OCI-LY1 (cell line): ENCODE results near the gene LYRM2.

Source experiments
- H2AFZ ChIP-seq: fragments of 200-600 bp; sonication (generic), shearing (Covaris generic); 2 replicates; pipeline ENCODE4 v1.6.0; 2014; ENCODE audit warnings: antibody characterized with exemption, mild to moderate bottlenecking, low read length
- H3F3A ChIP-seq: fragments of 200-600 bp; sonication (generic), shearing (Covaris generic); 2 replicates; pipeline ENCODE4 v1.6.0; 2014; ENCODE audit warnings: mild to moderate bottlenecking, antibody characterized with exemption, low read length, moderate library complexity; ENCODE audit not compliant: insufficient read depth
- H3K27ac ChIP-seq: fragments of 200-600 bp; sonication (generic); 2 replicates; pipeline ENCODE4 v1.5.1; 2014; ENCODE audit warnings: low read length, mixed run types, mild to moderate bottlenecking, low read depth; ENCODE audit not compliant: poor library complexity, severe bottlenecking
- H3K27me3 ChIP-seq: fragments of 200-600 bp; sonication (generic); 2 replicates; pipeline ENCODE4 v1.6.0; 2014; ENCODE audit warnings: antibody characterized with exemption, mild to moderate bottlenecking, low read length, moderate library complexity; ENCODE audit not compliant: insufficient read depth
- H3K36me3 ChIP-seq: fragments of 200-600 bp; sonication (generic); 2 replicates; pipeline ENCODE4 v1.6.1; 2014; ENCODE audit warnings: mild to moderate bottlenecking, antibody characterized with exemption, low read length, moderate library complexity, mixed read lengths; ENCODE audit not compliant: insufficient read depth
- H3K4me1 ChIP-seq: fragments of 200-600 bp; sonication (generic); 2 replicates; pipeline ENCODE4 v1.5.1; 2014; ENCODE audit warnings: mild to moderate bottlenecking, low read length, moderate library complexity; ENCODE audit not compliant: insufficient read depth, severe bottlenecking
- H3K4me2 ChIP-seq: fragments of 200-600 bp; sonication (generic), shearing (Covaris generic); 2 replicates; pipeline ENCODE4 v1.6.1; 2014; ENCODE audit warnings: low read length
- H3K4me3 ChIP-seq: fragments of 200-600 bp; sonication (generic); 2 replicates; pipeline ENCODE4 v1.5.1; 2014; ENCODE audit warnings: low read length, low read depth, mild to moderate bottlenecking, mixed read lengths; ENCODE audit not compliant: poor library complexity, severe bottlenecking
- H3K79me2 ChIP-seq: fragments of 200-600 bp; shearing (Covaris generic); 2 replicates; pipeline ENCODE4 v1.6.1; 2016; ENCODE audit warnings: mixed run types, low read length, mixed read lengths; ENCODE audit not compliant: insufficient read depth
- H3K9ac ChIP-seq: fragments of 200-600 bp; sonication (generic), shearing (Covaris generic); 2 replicates; pipeline ENCODE4 v1.6.1; 2014; ENCODE audit warnings: mild to moderate bottlenecking, low read length, mixed read lengths
- H3K9me2 ChIP-seq: fragments of 200-600 bp; sonication (generic), shearing (Covaris generic); 2 replicates; pipeline ENCODE4 v1.6.1; 2014; ENCODE audit warnings: low read depth, mild to moderate bottlenecking, low read length, mixed read lengths
- H3K9me3 ChIP-seq: fragments of 200-600 bp; shearing (Covaris generic); 2 replicates; pipeline ENCODE4 v1.6.1; 2014; ENCODE audit warnings: low read length, mixed read lengths
- H4K20me1 ChIP-seq: fragments of 200-600 bp; sonication (generic), shearing (Covaris generic); 2 replicates; pipeline ENCODE4 v1.6.0; 2016; ENCODE audit warnings: mild to moderate bottlenecking, low read length; ENCODE audit not compliant: insufficient read depth
- EZH2 ChIP-seq: fragments of 200-600 bp; sonication (generic), shearing (Covaris generic); IDR thresholded peaks from 2 replicates; pipeline ENCODE4 v1.8.0; 2017; ENCODE audit warnings: borderline replicate concordance, mixed run types, mild to moderate bottlenecking, antibody characterized with exemption, low read length, moderate library complexity, mixed read lengths
- TF ChIP-seq, protein P1 (sequence below): fragments of 200-600 bp; sonication (generic), shearing (Covaris generic); IDR thresholded peaks from 2 replicates; pipeline ENCODE4 v1.5.1; 2017; ENCODE audit warnings: mild to moderate bottlenecking, antibody characterized with exemption, low read length, moderate library complexity, mixed read lengths

The LYRM2 gene

DNA sequence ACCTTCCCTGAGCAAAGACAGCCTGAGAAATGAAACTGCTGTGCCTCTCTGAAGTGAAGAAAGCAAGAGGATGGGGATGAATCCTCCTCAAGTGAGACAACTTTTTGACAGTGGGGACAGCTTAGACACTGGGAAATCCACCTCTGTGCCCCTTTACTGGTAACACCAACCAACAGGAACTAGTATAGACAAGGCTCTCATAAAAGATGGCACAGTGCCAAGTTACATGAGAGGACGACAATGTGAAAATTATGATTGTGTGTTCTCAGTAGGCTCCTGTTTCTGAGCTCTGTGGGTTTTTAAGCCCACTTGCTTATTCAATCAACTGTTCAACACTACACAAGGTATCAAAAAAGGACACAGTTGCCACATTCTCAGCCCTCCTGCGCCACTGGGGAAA, 41.6 kb upstream of the LYRM2 start:
- Histone ChIP-seq H3K27me3 (no peaks in the 10 kb centered on the region), H3K4me1 (no peaks in the 10 kb centered on the region), H3F3A (no peaks in the 10 kb centered on the region), H3K4me3 (no peak overlapping the region), H4K20me1 (no peaks in the 10 kb centered on the region), H3K9ac (no peak overlapping the region), H3K4me2 (no peak overlapping the region), H3K79me2 (no peaks in the 10 kb centered on the region), H3K27ac (no peak overlapping the region), H2AFZ (no peak overlapping the region), H3K9me2 (no peaks in the 10 kb centered on the region), H3K36me3 (peaks cover 95% of the 10 kb centered on the region), H3K9me3 (no peaks in the 10 kb centered on the region)
- TF ChIP-seq, protein P1, sequence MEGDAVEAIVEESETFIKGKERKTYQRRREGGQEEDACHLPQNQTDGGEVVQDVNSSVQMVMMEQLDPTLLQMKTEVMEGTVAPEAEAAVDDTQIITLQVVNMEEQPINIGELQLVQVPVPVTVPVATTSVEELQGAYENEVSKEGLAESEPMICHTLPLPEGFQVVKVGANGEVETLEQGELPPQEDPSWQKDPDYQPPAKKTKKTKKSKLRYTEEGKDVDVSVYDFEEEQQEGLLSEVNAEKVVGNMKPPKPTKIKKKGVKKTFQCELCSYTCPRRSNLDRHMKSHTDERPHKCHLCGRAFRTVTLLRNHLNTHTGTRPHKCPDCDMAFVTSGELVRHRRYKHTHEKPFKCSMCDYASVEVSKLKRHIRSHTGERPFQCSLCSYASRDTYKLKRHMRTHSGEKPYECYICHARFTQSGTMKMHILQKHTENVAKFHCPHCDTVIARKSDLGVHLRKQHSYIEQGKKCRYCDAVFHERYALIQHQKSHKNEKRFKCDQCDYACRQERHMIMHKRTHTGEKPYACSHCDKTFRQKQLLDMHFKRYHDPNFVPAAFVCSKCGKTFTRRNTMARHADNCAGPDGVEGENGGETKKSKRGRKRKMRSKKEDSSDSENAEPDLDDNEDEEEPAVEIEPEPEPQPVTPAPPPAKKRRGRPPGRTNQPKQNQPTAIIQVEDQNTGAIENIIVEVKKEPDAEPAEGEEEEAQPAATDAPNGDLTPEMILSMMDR: no peak
- no peak for TF ChIP-seq EZH2

- Histone ChIP-seq H3K36me3 (peaks cover 95% of the 10 kb centered on the region), H3K27ac (no peak overlapping the region), H4K20me1 (no peaks in the 10 kb centered on the region), H3K4me1 (no peaks in the 10 kb centered on the region), H3F3A (no peaks in the 10 kb centered on the region), H3K9me3 (no peaks in the 10 kb centered on the region), H3K4me2 (no peak overlapping the region), H3K79me2 (no peaks in the 10 kb centered on the region), H3K27me3 (no peaks in the 10 kb centered on the region), H3K9me2 (no peaks in the 10 kb centered on the region), H2AFZ (no peak overlapping the region), H3K4me3 (no peak overlapping the region), H3K9ac (no peak overlapping the region)
- TF ChIP-seq EZH2: no peak
- TF ChIP-seq, protein P1: no peak
Observed at GRCh38 chr6:89679215-89680120, 40.9 kb upstream of the LYRM2 start.

GRCh38 chr6:89678531-89678930, 40.0 kb upstream of the LYRM2 start:
- no peaks in the 10 kb centered on the region for H3K9me3 ChIP-seq
- no peaks in the 10 kb centered on the region for H4K20me1 ChIP-seq
- no peaks in the 10 kb centered on the region for H3K4me1 ChIP-seq
- H3K4me2 ChIP-seq: no peak overlapping the region
- peaks cover 93% of the 10 kb centered on the region for H3K36me3 ChIP-seq
- H3K79me2 ChIP-seq: no peaks in the 10 kb centered on the region
- no peak overlapping the region for H3K9ac ChIP-seq
- no peak overlapping the region for H2AFZ ChIP-seq
- H3K4me3 ChIP-seq: no peak overlapping the region
- no peaks in the 10 kb centered on the region for H3K9me2 ChIP-seq
- TF ChIP-seq EZH2: no peak
- TF ChIP-seq, protein P1: no peak
- no peak overlapping the region for H3K27ac ChIP-seq
- H3F3A ChIP-seq: no peaks in the 10 kb centered on the region
- H3K27me3 ChIP-seq: no peaks in the 10 kb centered on the region
